ENCODE results near the gene PELI2. TPM values are rescaled to one million over a fixed set of nuclear protein-coding genes. Genes with fewer than 3 reads are reported as not detected.

PELI2 gene
- total and polyA plus RNA-seq, 2 of the 4 experiments (the other 2 are of a cell fraction): 6.0 to 36.7 TPM

GRCh38 chr14:56338674-56339073 lies 220.5 kb downstream of the PELI2 start:
- H4K8ac ChIP-seq (ENCODE audit: low read depth in 2 of 2, low read length in 2 of 2): peak overlapping the region; percentile 29 to 84
- dilution Hi-C loops (cut with HindIII; ENCODE audit: low sequenced_read_pairs, unreplicated experiment) (no loop called here), in situ Hi-C loops (cut with MboI; ENCODE audit: low sequenced_read_pairs) (loop anchor here (5.0 to 25.0 kb wide), 2 partner anchors 631 to 901 kb away; partner anchors contain the start of gene TBPL2), intact Hi-C loops (cut with micrococcal nuclease) (no loop called here)
- peak overlapping the region; percentile 94; the same call in 1 of the 2 replicates for H2AK5ac ChIP-seq (ENCODE audit: low read depth, low read length)
- peak overlapping the region; percentile 73 for H3K23ac ChIP-seq (ENCODE audit: low read depth, low read length)
- no TSS peak for BruUV-seq (replicated peaks)
- no peak overlapping the region for H3K4me2 ChIP-seq (ENCODE audit: low read depth, low read length)
- peak overlapping the region; percentile 94 for H2BK15ac ChIP-seq (ENCODE audit: low read depth, low read length)
- H2AK9ac ChIP-seq (replicated peaks; ENCODE audit: low read depth, low read length, poor library complexity): no peak overlapping the region
- H3K79me1 ChIP-seq (ENCODE audit: low read depth in 1 of 2, low read length in 2 of 2): no peaks in the 10 kb centered on the region
- H2BK120ac ChIP-seq (ENCODE audit: low read depth, low read length): peak overlapping the region; percentile 97
- H3K56ac ChIP-seq (ENCODE audit: extremely low read depth, insufficient read depth, low read length): no peak overlapping the region
- peak overlapping the region; percentile 99 for H2BK20ac ChIP-seq (ENCODE audit: low read depth, low read length)
- peaks cover 21% of the 10 kb centered on the region for H3K9me1 ChIP-seq (ENCODE audit: insufficient read depth, low read length)
- no peaks in the 10 kb centered on the region for H3K36me3 ChIP-seq (ENCODE audit: control insufficient read depth, insufficient read depth, low read length)
- ChIA-PET CTCF (interaction anchor here (1.2 kb wide), 1 partner anchor 607 kb away, joined by 3 read pairs; no protein-coding TSS in a partner anchor), POLR2A (ENCODE audit: unreplicated experiment) (no interaction called here)
- H4K20me1 ChIP-seq (ENCODE audit: insufficient read depth, low read length): no peaks in the 10 kb centered on the region
- H2AFZ ChIP-seq (replicated peaks; ENCODE audit: low read length, poor library complexity): peak overlapping the region; percentile 4
- H4K5ac ChIP-seq (ENCODE audit: low read depth, low read length): peak overlapping the region; percentile 90
- DNase-seq (peak; percentile 44), ATAC-seq (ENCODE audit: low read depth) (no peak)
- H3K27ac ChIP-seq (ENCODE audit: insufficient read depth, low read length): peak overlapping the region; percentile 71; the same call in 1 of the 2 replicates
- H3K18ac ChIP-seq (ENCODE audit: low read depth, low read length): peak overlapping the region; percentile 92
- peak overlapping the region; percentile 83 for H2BK5ac ChIP-seq (ENCODE audit: low read depth, low read length, poor library complexity, severe bottlenecking)
- no peak overlapping the region for H3K9ac ChIP-seq (ENCODE audit: low read depth, low read length)
- no peak overlapping the region for H3K4me3 ChIP-seq (ENCODE audit: insufficient read depth, low read depth, low read length)
- peak overlapping the region; percentile 96 for H4K91ac ChIP-seq (ENCODE audit: insufficient read depth, low read depth, low read length)
- H3K14ac ChIP-seq (replicated peaks; ENCODE audit: low read depth, low read length): peak overlapping the region; percentile 84
- peaks cover 34% of the 10 kb centered on the region for H3K4me1 ChIP-seq (ENCODE audit: control insufficient read depth, insufficient read depth, low read length)
- H3K9me3 ChIP-seq (ENCODE audit: control insufficient read depth, insufficient read depth, low read length): no peaks in the 10 kb centered on the region
- WGBS, 2 experiments (ENCODE audit: extremely low coverage in 2 of 2, insufficient read length in 1 of 2): 78% methylated on average over 3 of the region's 4 CpGs; no CpG with 5 or more reads in 1 of the 2 experiments
- H3K27me3 ChIP-seq (ENCODE audit: control insufficient read depth, insufficient read depth, low read length): no peaks in the 10 kb centered on the region
- no peak for TF ChIP-seq NFE2L2 (IDR thresholded peaks at IDR 0.05; ENCODE audit: low read depth, low read length)
- TF ChIP-seq USF2 (IDR thresholded peaks at IDR 0.05; ENCODE audit: low read depth, low read length): no peak
- no peak for TF ChIP-seq RCOR1 (IDR thresholded peaks at IDR 0.05; ENCODE audit: insufficient replicate concordance, low read length)
- TF ChIP-seq CHD1 (IDR thresholded peaks at IDR 0.05; ENCODE audit: low read depth, low read length): no peak
- no peak for TF ChIP-seq FOS (IDR thresholded peaks at IDR 0.05; ENCODE audit: low read depth, low read length)
- TF ChIP-seq BHLHE40 (IDR thresholded peaks at IDR 0.05; ENCODE audit: low read depth, low read length): no peak
- TF ChIP-seq RAD21 (IDR thresholded peaks at IDR 0.05; ENCODE audit: low read length): no peak
- TF ChIP-seq, protein P1, sequence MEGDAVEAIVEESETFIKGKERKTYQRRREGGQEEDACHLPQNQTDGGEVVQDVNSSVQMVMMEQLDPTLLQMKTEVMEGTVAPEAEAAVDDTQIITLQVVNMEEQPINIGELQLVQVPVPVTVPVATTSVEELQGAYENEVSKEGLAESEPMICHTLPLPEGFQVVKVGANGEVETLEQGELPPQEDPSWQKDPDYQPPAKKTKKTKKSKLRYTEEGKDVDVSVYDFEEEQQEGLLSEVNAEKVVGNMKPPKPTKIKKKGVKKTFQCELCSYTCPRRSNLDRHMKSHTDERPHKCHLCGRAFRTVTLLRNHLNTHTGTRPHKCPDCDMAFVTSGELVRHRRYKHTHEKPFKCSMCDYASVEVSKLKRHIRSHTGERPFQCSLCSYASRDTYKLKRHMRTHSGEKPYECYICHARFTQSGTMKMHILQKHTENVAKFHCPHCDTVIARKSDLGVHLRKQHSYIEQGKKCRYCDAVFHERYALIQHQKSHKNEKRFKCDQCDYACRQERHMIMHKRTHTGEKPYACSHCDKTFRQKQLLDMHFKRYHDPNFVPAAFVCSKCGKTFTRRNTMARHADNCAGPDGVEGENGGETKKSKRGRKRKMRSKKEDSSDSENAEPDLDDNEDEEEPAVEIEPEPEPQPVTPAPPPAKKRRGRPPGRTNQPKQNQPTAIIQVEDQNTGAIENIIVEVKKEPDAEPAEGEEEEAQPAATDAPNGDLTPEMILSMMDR (conservative IDR thresholded peaks at IDR 0.05; ENCODE audit: low read depth, low read length): no peak
- no peak for TF ChIP-seq RFX5 (IDR thresholded peaks at IDR 0.05; ENCODE audit: low read depth, low read length)
- TF ChIP-seq POLR2A (IDR thresholded peaks at IDR 0.05; ENCODE audit: low read depth, low read length): no peak
- TF ChIP-seq MXI1 (IDR thresholded peaks at IDR 0.05; ENCODE audit: borderline replicate concordance, low read depth, low read length): no peak
- no peak for TF ChIP-seq SMC3 (IDR thresholded peaks at IDR 0.05; ENCODE audit: low read depth, low read length)
- TF ChIP-seq CEBPB (IDR thresholded peaks at IDR 0.05; ENCODE audit: low read depth, low read length): no peak
- no peak for TF ChIP-seq MAZ (IDR thresholded peaks at IDR 0.05; ENCODE audit: borderline replicate concordance, low read depth, low read length)
- no peak for TF ChIP-seq MAFK (IDR thresholded peaks at IDR 0.05; ENCODE audit: low read depth, low read length)
- TF ChIP-seq, protein P2, sequence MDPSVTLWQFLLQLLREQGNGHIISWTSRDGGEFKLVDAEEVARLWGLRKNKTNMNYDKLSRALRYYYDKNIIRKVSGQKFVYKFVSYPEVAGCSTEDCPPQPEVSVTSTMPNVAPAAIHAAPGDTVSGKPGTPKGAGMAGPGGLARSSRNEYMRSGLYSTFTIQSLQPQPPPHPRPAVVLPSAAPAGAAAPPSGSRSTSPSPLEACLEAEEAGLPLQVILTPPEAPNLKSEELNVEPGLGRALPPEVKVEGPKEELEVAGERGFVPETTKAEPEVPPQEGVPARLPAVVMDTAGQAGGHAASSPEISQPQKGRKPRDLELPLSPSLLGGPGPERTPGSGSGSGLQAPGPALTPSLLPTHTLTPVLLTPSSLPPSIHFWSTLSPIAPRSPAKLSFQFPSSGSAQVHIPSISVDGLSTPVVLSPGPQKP (IDR thresholded peaks at IDR 0.05; ENCODE audit: borderline replicate concordance, low read depth, low read length): no peak
- H3K4ac ChIP-seq (ENCODE audit: low read depth, low read length): peak overlapping the region; percentile 95
